Myocyte (in vitro differentiated cells): Measurements from ENCODE around the gene RPS6KA3. TPM values are rescaled to one million over a fixed set of nuclear protein-coding genes. Genes with fewer than 3 reads are reported as not detected.

ENCODE experiments used
- DNase-seq: peaks from one replicate; pipeline ENCODE4 v3.0.0-alpha.2; 2012; ENCODE audit warnings: low read depth
- total RNA-seq: library from RNA; depleted of rRNA; stranded (reverse); fragments of >200 nt; gene quantifications from 2 replicates; pipeline ENCODE4 v1.2.3, GENCODE V29; 2014

The RPS6KA3 gene
- total RNA-seq, 1 donor from 2014 or later: 39.9 TPM

GRCh38 chrX:20111271-20111670 is 155.4 kb downstream of the RPS6KA3 start:
- DNase-seq: no peak

DNA sequence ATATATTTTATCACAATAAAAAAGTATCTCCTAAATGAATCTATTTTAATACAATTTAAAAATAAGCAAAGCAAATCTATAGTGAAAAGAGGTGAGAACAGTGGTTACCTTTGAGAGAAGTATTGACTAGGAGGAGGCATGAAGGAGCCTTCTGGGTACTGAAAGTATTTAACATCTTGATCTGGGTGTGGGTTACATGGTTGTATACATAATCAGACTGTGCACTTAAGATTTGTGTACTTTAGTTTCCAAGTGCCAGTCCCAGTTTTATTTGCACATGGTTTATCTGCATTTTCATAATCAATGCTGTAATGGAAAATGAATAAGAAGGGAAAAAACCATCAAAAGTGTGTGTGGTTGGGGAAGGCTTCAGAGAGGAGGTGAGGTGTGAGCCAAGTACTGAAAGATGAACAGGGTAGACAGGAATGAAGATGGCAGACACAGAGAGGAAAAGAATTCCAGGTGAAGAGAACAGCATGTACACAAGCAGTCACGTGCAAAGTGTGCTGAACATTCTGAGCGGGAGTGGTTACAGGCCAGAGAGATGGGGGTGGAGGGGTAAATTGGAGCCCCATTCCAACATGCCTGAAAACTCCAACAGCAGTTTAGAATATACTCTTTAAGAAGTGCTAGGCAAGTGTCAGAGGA is 164.7 kb downstream of the RPS6KA3 start:
- DNase-seq: no peak

Other genes with a start within 250 kb of the RPS6KA3 start
- gene MAP7D2, start 150.0 kb downstream of the RPS6KA3 start, total RNA-seq: 0.05 TPM in 1 of 2 replicates, not detected in the other
- 43.8 and 45.1 TPM in 2 replicates for gene EIF1AX, start 125.1 kb downstream of the RPS6KA3 start, total RNA-seq